Ishikawa (cell line): ENCODE measurements around the gene MAPK4.

ENCODE experiments used
- CEBPB ChIP-seq: IDR thresholded peaks from 2 replicates; pipeline ENCODE4 v1.6.1; 2012
- CREB1 ChIP-seq: IDR thresholded peaks from 2 replicates; pipeline ENCODE4 v1.6.1; 2012; ENCODE audit warnings: low read depth
- EGR1 ChIP-seq: IDR thresholded peaks from 2 replicates; pipeline ENCODE4 v1.6.1; 2012
- EP300 ChIP-seq: IDR thresholded peaks from 2 replicates; pipeline ENCODE4 v1.6.1; 2012; ENCODE audit warnings: borderline replicate concordance
- FOXM1 ChIP-seq: IDR thresholded peaks from 2 replicates; pipeline ENCODE4 v1.6.1; 2012; ENCODE audit warnings: low read depth, borderline replicate concordance
- NFIC ChIP-seq: IDR thresholded peaks from 2 replicates; pipeline ENCODE4 v1.6.1; 2012
- RAD21 ChIP-seq: IDR thresholded peaks from 2 replicates; pipeline ENCODE4 v1.6.1; 2012; ENCODE audit warnings: low read depth
- TAF1 ChIP-seq: IDR thresholded peaks from 2 replicates; pipeline ENCODE4 v1.6.1; 2012; ENCODE audit warnings: low read depth, mild to moderate bottlenecking
- TCF12 ChIP-seq: IDR thresholded peaks from 2 replicates; pipeline ENCODE4 v1.6.1; 2012; ENCODE audit warnings: low read depth
- TEAD4 ChIP-seq: IDR thresholded peaks from 2 replicates; pipeline ENCODE4 v1.6.1; 2012
- YY1 ChIP-seq: IDR thresholded peaks from 2 replicates; pipeline ENCODE4 v1.6.1; 2012; ENCODE audit warnings: low read depth
- ZBTB7A ChIP-seq: IDR thresholded peaks from 2 replicates; pipeline ENCODE4 v1.6.1; 2012; ENCODE audit warnings: low read depth
- TF ChIP-seq, protein P1 (sequence below): IDR thresholded peaks from 2 replicates; pipeline ENCODE4 v1.6.1; 2012; ENCODE audit warnings: low read depth, mild to moderate bottlenecking
- TF ChIP-seq, protein P2 (sequence below): IDR thresholded peaks from 2 replicates; pipeline ENCODE4 v1.6.1; 2012
- TF ChIP-seq, protein P3 (sequence below): IDR thresholded peaks from 2 replicates; pipeline ENCODE4 v1.6.1; 2012

MAPK4 gene

DNA sequence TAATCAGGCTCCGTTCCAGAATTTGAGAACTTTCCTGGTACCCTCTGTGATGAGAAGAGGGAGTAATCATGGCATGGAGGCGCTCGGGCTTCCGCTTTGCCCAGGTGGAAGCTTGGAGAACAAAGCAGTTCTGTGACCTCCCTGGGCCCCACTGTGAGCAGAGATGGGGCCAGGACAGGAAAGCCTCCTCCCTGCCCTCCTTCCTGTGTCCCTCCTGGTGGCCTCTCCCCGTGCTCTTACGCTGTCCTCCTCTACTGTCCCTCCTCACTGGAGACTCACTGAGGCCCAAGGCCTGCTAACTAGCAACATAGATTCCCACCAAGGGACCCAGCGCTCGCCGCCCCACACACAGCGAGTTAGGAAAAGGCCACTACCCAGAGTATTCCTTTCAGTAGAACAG lies 119.8 kb downstream of the MAPK4 start:
- TF ChIP-seq EP300 (no peak), YY1 (no peak), TEAD4 (no peak), TCF12 (no peak), TAF1 (no peak), CEBPB (no peak), EGR1 (no peak), FOXM1 (no peak)
- TF ChIP-seq, protein P1, sequence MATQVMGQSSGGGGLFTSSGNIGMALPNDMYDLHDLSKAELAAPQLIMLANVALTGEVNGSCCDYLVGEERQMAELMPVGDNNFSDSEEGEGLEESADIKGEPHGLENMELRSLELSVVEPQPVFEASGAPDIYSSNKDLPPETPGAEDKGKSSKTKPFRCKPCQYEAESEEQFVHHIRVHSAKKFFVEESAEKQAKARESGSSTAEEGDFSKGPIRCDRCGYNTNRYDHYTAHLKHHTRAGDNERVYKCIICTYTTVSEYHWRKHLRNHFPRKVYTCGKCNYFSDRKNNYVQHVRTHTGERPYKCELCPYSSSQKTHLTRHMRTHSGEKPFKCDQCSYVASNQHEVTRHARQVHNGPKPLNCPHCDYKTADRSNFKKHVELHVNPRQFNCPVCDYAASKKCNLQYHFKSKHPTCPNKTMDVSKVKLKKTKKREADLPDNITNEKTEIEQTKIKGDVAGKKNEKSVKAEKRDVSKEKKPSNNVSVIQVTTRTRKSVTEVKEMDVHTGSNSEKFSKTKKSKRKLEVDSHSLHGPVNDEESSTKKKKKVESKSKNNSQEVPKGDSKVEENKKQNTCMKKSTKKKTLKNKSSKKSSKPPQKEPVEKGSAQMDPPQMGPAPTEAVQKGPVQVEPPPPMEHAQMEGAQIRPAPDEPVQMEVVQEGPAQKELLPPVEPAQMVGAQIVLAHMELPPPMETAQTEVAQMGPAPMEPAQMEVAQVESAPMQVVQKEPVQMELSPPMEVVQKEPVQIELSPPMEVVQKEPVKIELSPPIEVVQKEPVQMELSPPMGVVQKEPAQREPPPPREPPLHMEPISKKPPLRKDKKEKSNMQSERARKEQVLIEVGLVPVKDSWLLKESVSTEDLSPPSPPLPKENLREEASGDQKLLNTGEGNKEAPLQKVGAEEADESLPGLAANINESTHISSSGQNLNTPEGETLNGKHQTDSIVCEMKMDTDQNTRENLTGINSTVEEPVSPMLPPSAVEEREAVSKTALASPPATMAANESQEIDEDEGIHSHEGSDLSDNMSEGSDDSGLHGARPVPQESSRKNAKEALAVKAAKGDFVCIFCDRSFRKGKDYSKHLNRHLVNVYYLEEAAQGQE = no peak
- TF ChIP-seq, protein P2, sequence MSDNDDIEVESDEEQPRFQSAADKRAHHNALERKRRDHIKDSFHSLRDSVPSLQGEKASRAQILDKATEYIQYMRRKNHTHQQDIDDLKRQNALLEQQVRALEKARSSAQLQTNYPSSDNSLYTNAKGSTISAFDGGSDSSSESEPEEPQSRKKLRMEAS = no peak

DNA sequence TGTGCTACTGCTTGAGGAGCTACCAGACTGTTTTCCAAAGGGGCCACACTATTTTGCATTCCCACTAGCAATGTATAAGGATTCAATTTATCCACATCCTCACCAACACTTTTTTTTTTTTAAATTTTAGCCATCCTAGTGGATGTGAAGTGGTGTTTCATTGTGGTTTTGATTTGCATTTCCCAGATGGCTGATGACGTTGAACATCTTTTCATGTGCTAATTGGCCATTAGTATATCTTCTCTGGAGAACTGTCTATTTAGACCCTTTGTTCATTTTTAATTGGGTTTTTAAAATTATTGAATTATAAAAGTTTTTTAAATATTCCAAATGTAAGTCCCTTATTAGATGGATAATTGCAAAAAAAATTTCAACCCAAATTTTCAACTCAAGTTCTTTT lies 121.1 kb downstream of the MAPK4 start:
- no peak for TF ChIP-seq CREB1
- no peak for TF ChIP-seq FOXM1
- no peak for TF ChIP-seq TCF12
- TF ChIP-seq, protein P3, sequence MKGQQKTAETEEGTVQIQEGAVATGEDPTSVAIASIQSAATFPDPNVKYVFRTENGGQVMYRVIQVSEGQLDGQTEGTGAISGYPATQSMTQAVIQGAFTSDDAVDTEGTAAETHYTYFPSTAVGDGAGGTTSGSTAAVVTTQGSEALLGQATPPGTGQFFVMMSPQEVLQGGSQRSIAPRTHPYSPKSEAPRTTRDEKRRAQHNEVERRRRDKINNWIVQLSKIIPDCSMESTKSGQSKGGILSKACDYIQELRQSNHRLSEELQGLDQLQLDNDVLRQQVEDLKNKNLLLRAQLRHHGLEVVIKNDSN = no peak
- no peak for TF ChIP-seq TEAD4
- TF ChIP-seq EP300 = no peak
- no peak for TF ChIP-seq EGR1
- TF ChIP-seq, protein P2 = no peak
- TF ChIP-seq TAF1 = no peak
- TF ChIP-seq ZBTB7A = no peak
- TF ChIP-seq YY1 = no peak
- TF ChIP-seq, protein P1 = no peak
- TF ChIP-seq RAD21 = no peak

DNA sequence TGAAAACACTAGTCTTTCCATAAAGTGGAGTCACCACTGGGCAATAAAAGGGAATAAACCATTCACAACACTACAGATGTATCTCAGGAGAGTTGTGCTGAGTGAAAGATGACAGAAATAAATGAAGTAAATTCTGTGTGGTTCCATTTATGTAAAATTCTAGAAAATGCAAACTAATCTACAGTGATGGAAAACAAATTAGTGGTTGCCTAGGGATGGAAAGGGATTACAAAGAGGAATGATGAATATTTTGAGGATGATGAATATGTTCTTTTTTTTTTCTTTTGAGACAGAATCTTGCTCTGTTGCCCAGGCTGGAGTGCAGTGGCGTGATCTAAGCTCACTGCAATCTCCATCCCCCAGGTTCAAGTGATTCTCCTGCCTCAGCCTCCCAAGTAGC lies 123.0 kb downstream of the MAPK4 start:
- TF ChIP-seq FOXM1 (no peak), NFIC (no peak), EGR1 (no peak), TCF12 (no peak), TAF1 (no peak), TEAD4 (no peak)
- TF ChIP-seq, protein P2 = no peak

DNA sequence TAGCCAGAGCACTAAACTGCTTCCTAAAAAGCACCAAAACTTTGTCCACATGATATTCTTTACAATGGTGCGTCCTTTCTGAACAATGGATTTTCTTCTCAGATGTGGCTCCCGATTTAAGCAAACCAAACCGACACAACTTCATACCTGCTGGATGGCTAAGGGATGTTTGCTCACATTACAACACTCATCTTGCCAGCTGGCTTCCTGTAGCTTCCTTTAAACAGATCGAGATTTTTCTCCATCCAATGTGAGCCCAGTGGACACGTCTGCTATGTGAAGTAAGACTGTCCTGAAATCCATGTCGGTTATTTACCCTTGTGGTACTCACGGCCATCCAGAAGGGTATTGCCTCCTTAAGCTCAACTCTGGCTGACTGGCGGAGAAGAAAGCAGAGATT lies 126.5 kb downstream of the MAPK4 start:
- TF ChIP-seq TAF1 = no peak
- TF ChIP-seq, protein P2 = no peak
- no peak for TF ChIP-seq NFIC
- TF ChIP-seq CEBPB = no peak
- no peak for TF ChIP-seq FOXM1
- TF ChIP-seq TCF12 = no peak
- no peak for TF ChIP-seq TEAD4
- no peak for TF ChIP-seq RAD21
- TF ChIP-seq EGR1 = no peak
- TF ChIP-seq EP300 = no peak
- TF ChIP-seq CREB1 = no peak
- no peak for TF ChIP-seq ZBTB7A
- TF ChIP-seq YY1 = no peak
- TF ChIP-seq, protein P3 = no peak
- TF ChIP-seq, protein P1 = no peak
